ENCODE measurements around the gene MYH9. TPM values are rescaled to one million over a fixed set of nuclear protein-coding genes. Genes with fewer than 3 reads are reported as not detected.

Gene MYH9
- polyA plus RNA-seq, 1 of the 3 experiments (the other 2 are of a cell fraction) = 303 TPM

- Histone ChIP-seq H3K9ac (no peak overlapping the region), H3K9me2 (no peaks in the 10 kb centered on the region), H2AFZ (ENCODE audit: low read depth) (no peak overlapping the region), H3K27me3 (ENCODE audit: insufficient read depth) (no peaks in the 10 kb centered on the region), H3K27ac (ENCODE audit: low read depth in 2 of 2, low read length in 1 of 2) (no peak overlapping the region), H4K20me1 (ENCODE audit: insufficient read depth) (no peaks in the 10 kb centered on the region), H3K4me3 (ENCODE audit: low read depth in 2 of 2, low read length in 1 of 2) (no peak overlapping the region), H3K4me1 (ENCODE audit: control insufficient read depth in 1 of 2, insufficient read depth in 2 of 2, low read depth in 1 of 2, low read length in 1 of 2) (no peaks in the 10 kb centered on the region), H3F3A (replicated peaks; ENCODE audit: insufficient read depth) (peaks cover 7% of the 10 kb centered on the region), H3K36me3 (replicated peaks in 1 of 2; ENCODE audit: control insufficient read depth in 1 of 2, insufficient read depth in 2 of 2, low read length in 1 of 2) (no peaks in the 10 kb centered on the region), H3K4me2 (no peak overlapping the region), H3K79me2 (ENCODE audit: insufficient read depth) (no peaks in the 10 kb centered on the region), H3K9me3 (no peaks in the 10 kb centered on the region)
- DNase-seq = no peak
- WGBS (ENCODE audit: low lambda C conversion rate) = 91% methylated on average over 21 of the region's 21 CpGs
- TF ChIP-seq NFIC (IDR thresholded peaks at IDR 0.05; ENCODE audit: borderline replicate concordance) = no peak
- TF ChIP-seq USF2 (IDR thresholded peaks at IDR 0.05; ENCODE audit: borderline replicate concordance, low read depth, low read length) = no peak
- TF ChIP-seq CTCF (IDR thresholded peaks at IDR 0.05) = no peak
- no peak for TF ChIP-seq RCOR1 (IDR thresholded peaks at IDR 0.05; ENCODE audit: low read length)
- no peak for TF ChIP-seq ZBTB33 (IDR thresholded peaks at IDR 0.05; ENCODE audit: borderline replicate concordance, low read depth)
- TF ChIP-seq SMC3 (IDR thresholded peaks at IDR 0.05; ENCODE audit: low read depth, low read length) = no peak
- no peak for TF ChIP-seq YY1 (IDR thresholded peaks at IDR 0.05; ENCODE audit: low read depth)
- TF ChIP-seq ELF1 (IDR thresholded peaks at IDR 0.05) = no peak
- no peak for TF ChIP-seq GATA2 (CRISPR knock-in tag; IDR thresholded peaks at IDR 0.05)
- TF ChIP-seq RFX5 (IDR thresholded peaks at IDR 0.05; ENCODE audit: low read length) = no peak
- no peak for TF ChIP-seq IRF3 (IDR thresholded peaks at IDR 0.05; ENCODE audit: low read depth, low read length)
- TF ChIP-seq REST (IDR thresholded peaks at IDR 0.05; ENCODE audit: low read depth, low read length) = no peak
- no peak for TF ChIP-seq MXI1 (IDR thresholded peaks at IDR 0.05; ENCODE audit: low read depth, low read length)
- TF ChIP-seq EP300 (IDR thresholded peaks at IDR 0.05; ENCODE audit: borderline replicate concordance in 1 of 2, low read depth in 1 of 2, low read length in 1 of 2) = no peak
- CTCF ChIA-PET = interaction anchor here (0.6 to 1.6 kb wide), 4 partner anchors 14 to 83 kb away, joined by 3 read pairs; no protein-coding TSS in a partner anchor
- POLR2A ChIA-PET = no interaction called here
These were observed 32.4 kb upstream of the MYH9 start for GRCh38 chr22:36419912-36420882.

Measured in SK-N-SH (cell line).